WTC11 (cell line): ENCODE data around the gene UBE2D2. TPM values are rescaled to one million over a fixed set of nuclear protein-coding genes. Genes with fewer than 3 reads are reported as not detected.

Experiments
- AFF4 ChIP-seq: sonication (generic); formaldehyde crosslinking; IDR thresholded peaks from 2 replicates; pipeline ENCODE4 v1.8.1; 2023; ENCODE audit warnings: mild to moderate bottlenecking, missing genetic modification reagents, borderline replicate concordance
- ATF3 ChIP-seq: sonication (generic); formaldehyde crosslinking; conservative IDR thresholded peaks from 2 replicates; pipeline ENCODE4 v1.8.1; 2022; ENCODE audit warnings: mild to moderate bottlenecking, missing genetic modification reagents
- ERG ChIP-seq: fragments of 250-450 bp; sonication (Bioruptor Pico); IDR thresholded peaks from 2 replicates; pipeline ENCODE4 v1.8.0; 2021; ENCODE audit warnings: mild to moderate bottlenecking
- ESRRA ChIP-seq: sonication (generic); formaldehyde crosslinking; IDR thresholded peaks from 2 replicates; pipeline ENCODE4 v1.8.1; 2022; ENCODE audit warnings: mild to moderate bottlenecking, missing genetic modification reagents, borderline replicate concordance
- ETV6 ChIP-seq: sonication (generic); formaldehyde crosslinking; IDR thresholded peaks from 2 replicates; pipeline ENCODE4 v1.8.1; 2022; ENCODE audit warnings: mild to moderate bottlenecking, missing genetic modification reagents
- FOXP1 ChIP-seq: sonication (generic); formaldehyde crosslinking; IDR thresholded peaks from 2 replicates; pipeline ENCODE4 v1.8.0; 2022; ENCODE audit warnings: missing genetic modification reagents, mild to moderate bottlenecking, moderate library complexity, borderline replicate concordance
- GABPB1 ChIP-seq: sonication (generic); formaldehyde crosslinking; IDR thresholded peaks from 2 replicates; pipeline ENCODE4 v1.8.1; 2023; ENCODE audit warnings: mild to moderate bottlenecking, missing genetic modification reagents
- IRF2 ChIP-seq: sonication (generic); formaldehyde crosslinking; IDR thresholded peaks from 2 replicates; pipeline ENCODE4 v1.8.0; 2022; ENCODE audit warnings: low read depth, missing genetic modification reagents, borderline replicate concordance
- JAZF1 ChIP-seq: fragments of 250-450 bp; sonication (Bioruptor Pico); IDR thresholded peaks from 2 replicates; pipeline ENCODE4 v1.9.0; 2021; ENCODE audit warnings: moderate library complexity, mild to moderate bottlenecking, inconsistent platforms
- NFE2L1 ChIP-seq: sonication (generic); formaldehyde crosslinking; IDR thresholded peaks from 2 replicates; pipeline ENCODE4 v1.8.1; 2023; ENCODE audit warnings: missing genetic modification reagents
- NFYB ChIP-seq: sonication (generic); formaldehyde crosslinking; conservative IDR thresholded peaks from 2 replicates; pipeline ENCODE4 v1.8.0; 2022; ENCODE audit warnings: low read depth, missing genetic modification reagents
- NR3C1 ChIP-seq: sonication (generic); formaldehyde crosslinking; conservative IDR thresholded peaks from 2 replicates; pipeline ENCODE4 v1.8.1; 2023; ENCODE audit warnings: low read depth, mild to moderate bottlenecking, missing genetic modification reagents
- OVOL2 ChIP-seq: fragments of 250-450 bp; sonication (Bioruptor Pico); IDR thresholded peaks from 2 replicates; pipeline ENCODE4 v1.9.0; 2021; ENCODE audit warnings: mild to moderate bottlenecking, borderline replicate concordance
- ZNF416 ChIP-seq: fragments of 250-450 bp; sonication (Bioruptor Pico); IDR thresholded peaks from 2 replicates; pipeline ENCODE4 v1.9.0; 2021; ENCODE audit warnings: mild to moderate bottlenecking, inconsistent platforms
- ZNF671 ChIP-seq: fragments of 250-450 bp; sonication (Bioruptor Pico); IDR thresholded peaks from 2 replicates; pipeline ENCODE4 v1.8.0; 2021; ENCODE audit warnings: mild to moderate bottlenecking
- total RNA-seq: library from RNA; stranded (reverse); gene quantifications from 3 replicates; pipeline ENCODE4 v1.2.3, GENCODE V29; 2021
- TF ChIP-seq, protein P1 (sequence below): sonication (generic); formaldehyde crosslinking; IDR thresholded peaks from 2 replicates; pipeline ENCODE4 v1.8.0; 2022; ENCODE audit warnings: mild to moderate bottlenecking, missing genetic modification reagents
- TF ChIP-seq, protein P2 (sequence below): sonication (generic); formaldehyde crosslinking; conservative IDR thresholded peaks from 2 replicates; pipeline ENCODE4 v1.8.1; 2023; ENCODE audit warnings: mild to moderate bottlenecking, low read depth, missing genetic modification reagents, moderate library complexity
- TF ChIP-seq, protein P3 (sequence below): sonication (generic); formaldehyde crosslinking; IDR thresholded peaks from 2 replicates; pipeline ENCODE4 v1.8.1; 2023; ENCODE audit warnings: mild to moderate bottlenecking, missing genetic modification reagents
- TF ChIP-seq, protein P4 (sequence below): sonication (generic); formaldehyde crosslinking; IDR thresholded peaks from 2 replicates; pipeline ENCODE4 v1.8.1; 2022; ENCODE audit warnings: low read depth, mild to moderate bottlenecking, moderate library complexity, missing genetic modification reagents, borderline replicate concordance
- TF ChIP-seq, protein P5 (sequence below): fragments of 250-450 bp; sonication (Bioruptor Pico); IDR thresholded peaks from 2 replicates; pipeline ENCODE4 v1.9.0; 2021; ENCODE audit warnings: mild to moderate bottlenecking
- TF ChIP-seq, protein P6 (sequence below): sonication (generic); formaldehyde crosslinking; IDR thresholded peaks from 2 replicates; pipeline ENCODE4 v1.8.1; 2022; ENCODE audit warnings: mild to moderate bottlenecking, moderate library complexity, missing genetic modification reagents
- TF ChIP-seq, protein P7 (sequence below): sonication (generic); formaldehyde crosslinking; IDR thresholded peaks from 2 replicates; pipeline ENCODE4 v1.8.1; 2023; ENCODE audit warnings: mild to moderate bottlenecking, missing genetic modification reagents, moderate library complexity

The UBE2D2 gene
- total RNA-seq, 1 experiment from 2014 or later: 183 TPM

DNA sequence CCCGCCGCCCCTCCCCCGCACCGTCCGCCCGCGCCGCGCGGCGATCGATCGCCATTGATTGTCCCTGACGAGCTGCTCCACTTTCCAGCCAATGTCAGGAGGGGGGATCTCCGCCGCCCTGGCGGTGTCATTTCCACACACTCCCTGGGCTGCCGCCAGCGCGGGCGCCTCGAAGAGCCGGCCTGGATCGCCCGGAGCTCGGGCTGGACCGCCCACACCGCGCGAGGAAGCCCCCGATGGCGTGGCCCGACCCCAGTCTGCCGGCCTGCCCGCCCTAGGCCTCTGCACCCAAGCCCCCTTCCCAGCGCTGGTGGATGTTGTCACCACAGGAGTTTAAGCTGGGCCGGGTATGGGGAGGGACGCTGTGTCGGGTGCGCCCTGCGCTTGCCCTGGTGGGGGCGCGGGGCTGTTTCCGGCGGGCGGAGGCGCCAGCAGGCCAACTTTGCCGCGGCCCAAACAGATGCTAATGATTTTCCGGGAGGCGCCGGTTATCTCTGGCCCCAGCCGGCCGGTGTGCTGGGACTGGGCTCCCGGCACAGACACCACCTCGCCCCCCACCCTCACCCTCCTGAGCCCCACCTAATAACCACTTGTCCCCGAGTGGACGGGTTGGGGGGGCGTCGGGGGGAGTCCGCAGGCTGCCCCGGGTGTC, 76.4 kb downstream of the UBE2D2 start (continued):
- TF ChIP-seq, protein P1, sequence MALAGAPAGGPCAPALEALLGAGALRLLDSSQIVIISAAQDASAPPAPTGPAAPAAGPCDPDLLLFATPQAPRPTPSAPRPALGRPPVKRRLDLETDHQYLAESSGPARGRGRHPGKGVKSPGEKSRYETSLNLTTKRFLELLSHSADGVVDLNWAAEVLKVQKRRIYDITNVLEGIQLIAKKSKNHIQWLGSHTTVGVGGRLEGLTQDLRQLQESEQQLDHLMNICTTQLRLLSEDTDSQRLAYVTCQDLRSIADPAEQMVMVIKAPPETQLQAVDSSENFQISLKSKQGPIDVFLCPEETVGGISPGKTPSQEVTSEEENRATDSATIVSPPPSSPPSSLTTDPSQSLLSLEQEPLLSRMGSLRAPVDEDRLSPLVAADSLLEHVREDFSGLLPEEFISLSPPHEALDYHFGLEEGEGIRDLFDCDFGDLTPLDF (CRISPR knock-in tag): no peak; the same call in 1 of the 2 replicates
- TF ChIP-seq ATF3 (no peak), ETV6 (CRISPR knock-in tag) (peak; percentile 94; the same call in 1 of the 2 replicates), ESRRA (CRISPR knock-in tag) (0 out of 2 replicates have a peak, but pooled peaks have one; percentile 20), JAZF1 (no peak), NFE2L1 (CRISPR knock-in tag) (no peak), FOXP1 (CRISPR knock-in tag) (peak; percentile 87), ZNF416 (CRISPR knock-in tag) (0 out of 2 replicates have a peak, but pooled peaks have one; percentile 57), IRF2 (CRISPR knock-in tag) (no peak), NFYB (CRISPR knock-in tag) (no peak), AFF4 (no peak), GABPB1 (CRISPR knock-in tag) (peak; percentile 78), ERG (no peak), NR3C1 (no peak), ZNF671 (CRISPR knock-in tag) (no peak), OVOL2 (CRISPR knock-in tag) (no peak)
- TF ChIP-seq, protein P2, sequence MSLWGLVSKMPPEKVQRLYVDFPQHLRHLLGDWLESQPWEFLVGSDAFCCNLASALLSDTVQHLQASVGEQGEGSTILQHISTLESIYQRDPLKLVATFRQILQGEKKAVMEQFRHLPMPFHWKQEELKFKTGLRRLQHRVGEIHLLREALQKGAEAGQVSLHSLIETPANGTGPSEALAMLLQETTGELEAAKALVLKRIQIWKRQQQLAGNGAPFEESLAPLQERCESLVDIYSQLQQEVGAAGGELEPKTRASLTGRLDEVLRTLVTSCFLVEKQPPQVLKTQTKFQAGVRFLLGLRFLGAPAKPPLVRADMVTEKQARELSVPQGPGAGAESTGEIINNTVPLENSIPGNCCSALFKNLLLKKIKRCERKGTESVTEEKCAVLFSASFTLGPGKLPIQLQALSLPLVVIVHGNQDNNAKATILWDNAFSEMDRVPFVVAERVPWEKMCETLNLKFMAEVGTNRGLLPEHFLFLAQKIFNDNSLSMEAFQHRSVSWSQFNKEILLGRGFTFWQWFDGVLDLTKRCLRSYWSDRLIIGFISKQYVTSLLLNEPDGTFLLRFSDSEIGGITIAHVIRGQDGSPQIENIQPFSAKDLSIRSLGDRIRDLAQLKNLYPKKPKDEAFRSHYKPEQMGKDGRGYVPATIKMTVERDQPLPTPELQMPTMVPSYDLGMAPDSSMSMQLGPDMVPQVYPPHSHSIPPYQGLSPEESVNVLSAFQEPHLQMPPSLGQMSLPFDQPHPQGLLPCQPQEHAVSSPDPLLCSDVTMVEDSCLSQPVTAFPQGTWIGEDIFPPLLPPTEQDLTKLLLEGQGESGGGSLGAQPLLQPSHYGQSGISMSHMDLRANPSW: no peak
- TF ChIP-seq, protein P3, sequence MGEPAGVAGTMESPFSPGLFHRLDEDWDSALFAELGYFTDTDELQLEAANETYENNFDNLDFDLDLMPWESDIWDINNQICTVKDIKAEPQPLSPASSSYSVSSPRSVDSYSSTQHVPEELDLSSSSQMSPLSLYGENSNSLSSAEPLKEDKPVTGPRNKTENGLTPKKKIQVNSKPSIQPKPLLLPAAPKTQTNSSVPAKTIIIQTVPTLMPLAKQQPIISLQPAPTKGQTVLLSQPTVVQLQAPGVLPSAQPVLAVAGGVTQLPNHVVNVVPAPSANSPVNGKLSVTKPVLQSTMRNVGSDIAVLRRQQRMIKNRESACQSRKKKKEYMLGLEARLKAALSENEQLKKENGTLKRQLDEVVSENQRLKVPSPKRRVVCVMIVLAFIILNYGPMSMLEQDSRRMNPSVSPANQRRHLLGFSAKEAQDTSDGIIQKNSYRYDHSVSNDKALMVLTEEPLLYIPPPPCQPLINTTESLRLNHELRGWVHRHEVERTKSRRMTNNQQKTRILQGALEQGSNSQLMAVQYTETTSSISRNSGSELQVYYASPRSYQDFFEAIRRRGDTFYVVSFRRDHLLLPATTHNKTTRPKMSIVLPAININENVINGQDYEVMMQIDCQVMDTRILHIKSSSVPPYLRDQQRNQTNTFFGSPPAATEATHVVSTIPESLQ: no peak
- TF ChIP-seq, protein P4, sequence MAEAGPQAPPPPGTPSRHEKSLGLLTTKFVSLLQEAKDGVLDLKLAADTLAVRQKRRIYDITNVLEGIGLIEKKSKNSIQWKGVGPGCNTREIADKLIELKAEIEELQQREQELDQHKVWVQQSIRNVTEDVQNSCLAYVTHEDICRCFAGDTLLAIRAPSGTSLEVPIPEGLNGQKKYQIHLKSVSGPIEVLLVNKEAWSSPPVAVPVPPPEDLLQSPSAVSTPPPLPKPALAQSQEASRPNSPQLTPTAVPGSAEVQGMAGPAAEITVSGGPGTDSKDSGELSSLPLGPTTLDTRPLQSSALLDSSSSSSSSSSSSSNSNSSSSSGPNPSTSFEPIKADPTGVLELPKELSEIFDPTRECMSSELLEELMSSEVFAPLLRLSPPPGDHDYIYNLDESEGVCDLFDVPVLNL (CRISPR knock-in tag): no peak
- TF ChIP-seq, protein P5, sequence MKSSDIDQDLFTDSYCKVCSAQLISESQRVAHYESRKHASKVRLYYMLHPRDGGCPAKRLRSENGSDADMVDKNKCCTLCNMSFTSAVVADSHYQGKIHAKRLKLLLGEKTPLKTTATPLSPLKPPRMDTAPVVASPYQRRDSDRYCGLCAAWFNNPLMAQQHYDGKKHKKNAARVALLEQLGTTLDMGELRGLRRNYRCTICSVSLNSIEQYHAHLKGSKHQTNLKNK (CRISPR knock-in tag): no peak
- TF ChIP-seq, protein P6, sequence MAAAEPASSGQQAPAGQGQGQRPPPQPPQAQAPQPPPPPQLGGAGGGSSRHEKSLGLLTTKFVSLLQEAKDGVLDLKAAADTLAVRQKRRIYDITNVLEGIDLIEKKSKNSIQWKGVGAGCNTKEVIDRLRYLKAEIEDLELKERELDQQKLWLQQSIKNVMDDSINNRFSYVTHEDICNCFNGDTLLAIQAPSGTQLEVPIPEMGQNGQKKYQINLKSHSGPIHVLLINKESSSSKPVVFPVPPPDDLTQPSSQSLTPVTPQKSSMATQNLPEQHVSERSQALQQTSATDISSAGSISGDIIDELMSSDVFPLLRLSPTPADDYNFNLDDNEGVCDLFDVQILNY: 0 out of 2 replicates have a peak, but pooled peaks have one; percentile 55
- TF ChIP-seq, protein P7, sequence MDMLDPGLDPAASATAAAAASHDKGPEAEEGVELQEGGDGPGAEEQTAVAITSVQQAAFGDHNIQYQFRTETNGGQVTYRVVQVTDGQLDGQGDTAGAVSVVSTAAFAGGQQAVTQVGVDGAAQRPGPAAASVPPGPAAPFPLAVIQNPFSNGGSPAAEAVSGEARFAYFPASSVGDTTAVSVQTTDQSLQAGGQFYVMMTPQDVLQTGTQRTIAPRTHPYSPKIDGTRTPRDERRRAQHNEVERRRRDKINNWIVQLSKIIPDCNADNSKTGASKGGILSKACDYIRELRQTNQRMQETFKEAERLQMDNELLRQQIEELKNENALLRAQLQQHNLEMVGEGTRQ (CRISPR knock-in tag): no peak; the same call in 1 of the 2 replicates
